Activated T-helper 17 cell treated with anti-CD3 and anti-CD28 coated beads, Interleukin-2, amount 50 U/mL, for 72 hours (primary cell): ENCODE data around the gene MTO1. TPM values are rescaled to one million over a fixed set of nuclear protein-coding genes. Genes with fewer than 3 reads are reported as not detected.
A peak's percentile ranks its signal among the peaks of the same experiment; 100 is the strongest.
"Not testable (repeated sequence)": the region's sequence is repeated elsewhere in the genome, so short reads cannot be mapped to it uniquely, and the experiment has no call there.

Source experiments
- ATAC-seq: fragments of 150-1000 bp; cut with Tn5 transposase; replicated peaks from 2 replicates; pipeline ENCODE4 v1.10.0; 2021; ENCODE audit warnings: mild to moderate bottlenecking, moderate library complexity
- H3K27ac Mint-ChIP-seq: one replicate; pipeline ENCODE4 v1.8.0; 2022; ENCODE audit warnings: mixed read lengths
- H3K27me3 Mint-ChIP-seq: one replicate; pipeline ENCODE4 v1.8.0; 2022; ENCODE audit warnings: mixed read lengths
- H3K36me3 Mint-ChIP-seq: one replicate; pipeline ENCODE4 v1.8.0; 2022; ENCODE audit warnings: low read depth, mild to moderate bottlenecking, mixed read lengths
- H3K4me1 Mint-ChIP-seq: one replicate; pipeline ENCODE4 v1.8.0; 2022; ENCODE audit warnings: mixed read lengths
- H3K4me3 Mint-ChIP-seq: one replicate; pipeline ENCODE4 v1.8.0; 2022; ENCODE audit warnings: mild to moderate bottlenecking, mixed read lengths
- H3K9me3 Mint-ChIP-seq: one replicate; pipeline ENCODE4 v1.8.0; 2022; ENCODE audit warnings: mixed read lengths
- total RNA-seq, 2 donors: library from RNA; stranded (reverse); gene quantifications; one replicate each; pipeline ENCODE4 v1.2.3, GENCODE V29; 2022

MTO1 gene, protein sequence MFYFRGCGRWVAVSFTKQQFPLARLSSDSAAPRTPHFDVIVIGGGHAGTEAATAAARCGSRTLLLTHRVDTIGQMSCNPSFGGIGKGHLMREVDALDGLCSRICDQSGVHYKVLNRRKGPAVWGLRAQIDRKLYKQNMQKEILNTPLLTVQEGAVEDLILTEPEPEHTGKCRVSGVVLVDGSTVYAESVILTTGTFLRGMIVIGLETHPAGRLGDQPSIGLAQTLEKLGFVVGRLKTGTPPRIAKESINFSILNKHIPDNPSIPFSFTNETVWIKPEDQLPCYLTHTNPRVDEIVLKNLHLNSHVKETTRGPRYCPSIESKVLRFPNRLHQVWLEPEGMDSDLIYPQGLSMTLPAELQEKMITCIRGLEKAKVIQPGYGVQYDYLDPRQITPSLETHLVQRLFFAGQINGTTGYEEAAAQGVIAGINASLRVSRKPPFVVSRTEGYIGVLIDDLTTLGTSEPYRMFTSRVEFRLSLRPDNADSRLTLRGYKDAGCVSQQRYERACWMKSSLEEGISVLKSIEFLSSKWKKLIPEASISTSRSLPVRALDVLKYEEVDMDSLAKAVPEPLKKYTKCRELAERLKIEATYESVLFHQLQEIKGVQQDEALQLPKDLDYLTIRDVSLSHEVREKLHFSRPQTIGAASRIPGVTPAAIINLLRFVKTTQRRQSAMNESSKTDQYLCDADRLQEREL
- total RNA-seq: 10 to 100 TPM; 46.8 to 57.7 TPM

GRCh38 chr6:73461537-73462350, at the start of gene MTO1:
MTO1 (plus strand) TSS chr6:73461737; CDS start chr6:73461855, 118 bp downstream.
- Mint-ChIP-seq H3K4me3 (peak within 1 kb of the TSS; percentile 83), H3K27ac (peak within 1 kb of the TSS; percentile 86), H3K4me1 (peaks cover 16% of the 10 kb centered on the region), H3K27me3 (no peaks in the 10 kb centered on the region), H3K9me3 (no peaks in the 10 kb centered on the region), H3K36me3 (peaks cover 46% of the 10 kb centered on the region)
- ATAC-seq: peak; percentile 97

GRCh38 chr6:73413102-73413501, 48.4 kb upstream of the MTO1 start:
- Mint-ChIP-seq H3K4me3 (no peak overlapping the region), H3K27me3 (no peaks in the 10 kb centered on the region), H3K9me3 (no peaks in the 10 kb centered on the region), H3K36me3 (peaks cover 28% of the 10 kb centered on the region), H3K27ac (no peak overlapping the region), H3K4me1 (peaks cover 4% of the 10 kb centered on the region)
- ATAC-seq: no peak

DNA sequence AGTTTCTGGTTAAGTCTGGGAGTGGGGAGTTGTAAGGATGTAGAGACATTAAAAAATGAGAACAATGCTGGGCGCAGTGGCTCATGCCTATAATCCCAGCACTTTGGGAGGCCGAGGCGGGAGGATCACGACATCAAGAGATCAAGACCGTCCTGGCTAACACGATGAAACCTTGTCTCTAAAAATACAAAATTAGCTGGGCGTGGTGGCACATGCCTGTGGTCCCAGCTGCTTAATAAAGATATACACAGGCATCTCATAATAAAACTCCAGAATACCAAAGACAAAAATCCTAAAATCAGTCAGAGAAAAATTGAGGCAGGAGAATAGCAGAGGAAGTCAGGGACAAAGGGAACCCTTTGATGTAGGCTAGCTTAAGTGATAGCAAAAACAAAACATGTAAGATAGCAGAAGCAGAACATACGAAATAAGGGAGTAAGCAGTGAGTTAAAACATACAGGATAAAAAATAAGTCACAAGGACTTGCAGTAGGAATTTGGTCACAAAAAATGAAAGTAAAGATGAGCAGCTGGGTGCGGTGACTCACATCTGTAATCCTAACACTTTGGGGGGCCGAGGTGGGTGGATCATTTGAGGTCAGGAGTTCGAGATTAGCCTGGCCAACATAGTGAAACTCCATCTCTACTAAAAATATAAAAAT, 43.3 kb upstream of the MTO1 start:
- ATAC-seq: no peak
- peak overlapping the region; percentile 34 for H3K27ac Mint-ChIP-seq
- no peaks in the 10 kb centered on the region for H3K27me3 Mint-ChIP-seq
- H3K36me3 Mint-ChIP-seq: peaks cover 69% of the 10 kb centered on the region
- H3K4me3 Mint-ChIP-seq: no peak overlapping the region
- peaks cover 4% of the 10 kb centered on the region for H3K4me1 Mint-ChIP-seq
- no peaks in the 10 kb centered on the region for H3K9me3 Mint-ChIP-seq

- no peak for ATAC-seq
- Mint-ChIP-seq H3K9me3 (no peaks in the 10 kb centered on the region), H3K27ac (peak overlapping the region; percentile 74), H3K4me1 (no peaks in the 10 kb centered on the region), H3K27me3 (no peaks in the 10 kb centered on the region), H3K4me3 (no peak overlapping the region), H3K36me3 (peaks cover 86% of the 10 kb centered on the region)
These were observed 40.0 kb upstream of the MTO1 start for GRCh38 chr6:73421534-73421933.

- peaks cover 100% of the 10 kb centered on the region for H3K36me3 Mint-ChIP-seq
These were observed 26.3 kb upstream of the MTO1 start for GRCh38 chr6:73435236-73435635.

DNA sequence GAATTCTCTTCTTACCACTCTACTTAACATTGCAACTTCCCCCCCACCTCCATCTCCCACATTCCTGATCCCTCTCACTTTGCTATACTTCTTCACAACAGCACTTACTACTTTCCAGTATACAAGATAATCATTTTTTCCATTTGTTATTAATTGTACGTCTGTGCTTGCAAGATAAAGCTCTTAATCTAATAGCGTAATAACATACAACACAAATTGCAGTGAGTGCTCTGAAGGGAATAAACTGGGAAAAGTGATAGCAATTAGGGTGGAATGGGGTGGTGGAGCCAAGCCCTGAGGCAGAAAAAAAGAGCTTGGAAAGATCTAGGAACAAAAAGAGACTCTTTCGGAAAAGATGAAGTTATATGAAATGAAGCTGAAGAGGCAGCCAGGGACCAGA, 18.0 kb upstream of the MTO1 start:
- ATAC-seq: no peak
- peaks cover 98% of the 10 kb centered on the region for H3K36me3 Mint-ChIP-seq
- H3K4me1 Mint-ChIP-seq: peaks cover 30% of the 10 kb centered on the region
- H3K27me3 Mint-ChIP-seq: no peaks in the 10 kb centered on the region
- H3K27ac Mint-ChIP-seq: no peak overlapping the region
- H3K9me3 Mint-ChIP-seq: no peaks in the 10 kb centered on the region
- H3K4me3 Mint-ChIP-seq: no peak overlapping the region

More at GRCh38 chr6:73435236-73435635, 26.3 kb upstream of the MTO1 start:
- H3K4me3 Mint-ChIP-seq: no peak overlapping the region
- H3K27ac Mint-ChIP-seq: no peak overlapping the region
- no peaks in the 10 kb centered on the region for H3K27me3 Mint-ChIP-seq
- no peak for ATAC-seq
- H3K4me1 Mint-ChIP-seq: peaks cover 5% of the 10 kb centered on the region
- no peaks in the 10 kb centered on the region for H3K9me3 Mint-ChIP-seq

DNA sequence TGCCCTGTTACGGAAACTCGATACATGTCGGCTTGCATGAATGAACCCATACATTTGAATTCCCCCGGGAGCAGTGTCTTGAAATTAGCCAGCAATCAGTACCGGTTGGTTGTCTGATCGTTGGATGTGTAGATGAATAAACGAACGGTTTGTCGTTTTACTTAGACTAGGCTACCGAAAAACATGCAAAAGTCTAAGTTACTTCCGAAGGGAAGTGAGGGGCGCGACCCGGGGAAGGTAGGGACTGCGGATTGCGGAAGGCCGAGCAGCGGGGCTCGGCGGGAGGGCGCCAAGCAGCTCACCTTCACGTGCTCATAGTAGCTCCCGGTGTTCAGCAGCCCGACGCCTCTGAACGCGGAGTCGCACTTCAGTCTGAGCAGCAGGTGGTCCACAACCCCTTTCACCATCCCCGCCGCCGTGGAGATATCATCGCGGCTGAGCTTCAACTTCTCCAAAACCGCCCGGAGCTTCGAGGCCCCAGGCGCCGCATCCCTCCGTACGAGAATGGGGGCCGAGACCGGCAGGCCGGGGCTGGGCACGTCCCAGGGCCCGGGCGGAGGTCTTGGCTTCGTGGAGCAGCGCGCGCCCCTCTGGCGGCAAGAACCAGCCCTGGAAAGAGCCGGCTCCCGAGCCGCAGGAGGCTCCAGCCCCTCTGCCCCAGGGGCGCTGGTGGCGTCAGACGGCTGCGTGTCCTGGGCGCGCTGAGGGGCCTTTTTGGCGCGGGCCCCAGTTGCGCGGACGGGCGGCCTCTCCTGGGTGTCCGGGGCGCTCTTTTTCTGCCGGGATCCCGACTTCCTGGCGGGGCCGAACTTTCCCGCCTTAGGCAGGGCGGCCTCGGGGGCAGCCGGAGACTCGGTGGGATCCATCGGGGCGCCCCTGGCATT, 10.1 kb upstream of the MTO1 start:
- ATAC-seq: peak; percentile 55
- Mint-ChIP-seq H3K4me3 (peak overlapping the region; percentile 93), H3K9me3 (no peaks in the 10 kb centered on the region), H3K4me1 (peaks cover 12% of the 10 kb centered on the region), H3K36me3 (peaks cover 46% of the 10 kb centered on the region), H3K27me3 (no peaks in the 10 kb centered on the region), H3K27ac (peak overlapping the region; percentile 95)

GRCh38 chr6:73452107-73452461, 9.5 kb upstream of the MTO1 start, which contains the start of gene CGAS:
CGAS (minus strand) TSS chr6:73452297; CDS start chr6:73452181, 116 bp downstream.
- peak; percentile 87 for ATAC-seq
- Mint-ChIP-seq H3K27ac (peak within 1 kb of the TSS; percentile 95), H3K9me3 (no peaks in the 10 kb centered on the region), H3K4me1 (peaks cover 12% of the 10 kb centered on the region), H3K36me3 (peaks cover 41% of the 10 kb centered on the region), H3K4me3 (peak within 1 kb of the TSS; percentile 93), H3K27me3 (no peaks in the 10 kb centered on the region)

GRCh38 chr6:73455865-73456629, 5.5 kb upstream of the MTO1 start:
- Mint-ChIP-seq H3K4me1 (peaks cover 17% of the 10 kb centered on the region), H3K4me3 (no peak overlapping the region)
- ATAC-seq: peak; percentile 44

DNA sequence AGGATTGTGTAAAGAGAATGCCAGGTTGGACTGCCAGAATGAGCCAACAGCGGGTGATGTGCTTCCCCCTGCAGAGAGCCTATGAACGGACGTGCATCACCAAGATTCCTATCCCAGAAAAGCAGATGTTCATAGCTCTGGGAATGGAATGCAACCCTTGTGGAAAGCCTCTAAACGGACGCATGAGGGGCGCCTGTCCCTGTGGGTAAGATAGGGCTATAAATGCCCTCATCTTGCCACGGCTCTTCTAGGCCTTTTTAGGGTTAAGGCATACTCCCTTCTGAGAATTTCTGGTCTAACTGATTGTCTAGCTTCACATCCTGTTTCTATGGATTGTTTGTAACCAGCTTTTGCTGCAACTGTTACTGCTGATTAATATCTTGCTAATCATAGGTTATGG, 2.1 kb upstream of the MTO1 start:
- Mint-ChIP-seq H3K4me3 (peak overlapping the region; percentile 83), H3K36me3 (peaks cover 27% of the 10 kb centered on the region), H3K4me1 (peaks cover 22% of the 10 kb centered on the region), H3K27ac (peak overlapping the region; percentile 86)
- H3K27me3 Mint-ChIP-seq, ATAC-seq, H3K9me3 Mint-ChIP-seq: not testable (repeated sequence)

More at GRCh38 chr6:73455865-73456629, 5.5 kb upstream of the MTO1 start:
- H3K36me3 Mint-ChIP-seq: peaks cover 2% of the 10 kb centered on the region
- H3K9me3 Mint-ChIP-seq: no peaks in the 10 kb centered on the region
- H3K27ac Mint-ChIP-seq: no peak overlapping the region
- H3K27me3 Mint-ChIP-seq: no peaks in the 10 kb centered on the region

- Mint-ChIP-seq H3K4me1 (peaks cover 22% of the 10 kb centered on the region), H3K36me3 (peaks cover 30% of the 10 kb centered on the region), H3K27ac (peak overlapping the region; percentile 86), H3K9me3 (no peaks in the 10 kb centered on the region), H3K27me3 (no peaks in the 10 kb centered on the region), H3K4me3 (peak overlapping the region; percentile 83)
- no peak for ATAC-seq
These were observed 1.5 kb upstream of the MTO1 start for GRCh38 chr6:73460056-73460455.

GRCh38 chr6:73471686-73472290, 10.3 kb downstream of the MTO1 start:
- Mint-ChIP-seq H3K4me3 (peak overlapping the region; percentile 64), H3K36me3 (peaks cover 100% of the 10 kb centered on the region), H3K27ac (peak overlapping the region; percentile 66), H3K27me3 (no peaks in the 10 kb centered on the region), H3K9me3 (no peaks in the 10 kb centered on the region), H3K4me1 (peaks cover 7% of the 10 kb centered on the region)
- peak; percentile 57 for ATAC-seq
